Aorta (tissue), 5 donors: ENCODE measurements around the gene DDTL. TPM values are rescaled to one million over a fixed set of nuclear protein-coding genes. Genes with fewer than 3 reads are reported as not detected.
"Not testable (repeated sequence)": the region's sequence is repeated elsewhere in the genome, so short reads cannot be mapped to it uniquely, and the experiment has no call there.

Experiments used
- ATAC-seq: fragments of 200-7000 bp; cut with Tn5 transposase; one replicate; pipeline ENCODE4 v1.9.1; 2022; ENCODE audit warnings: moderate library complexity; ENCODE audit not compliant: low FRiP score
- DNase-seq, 2 donors: peaks; one replicate each; pipeline ENCODE4 v3.0.0-alpha.2; 2020
- H3K27ac ChIP-seq, 2 donors: one replicate each; pipeline ENCODE4 v1.5.1; 2013; ENCODE audit warnings: low read length in 2 of 2, mild to moderate bottlenecking in 2 of 2, moderate library complexity in 2 of 2, control low read depth in 1 of 2, inconsistent platforms in 1 of 2, low read depth in 1 of 2
- H3K27me3 ChIP-seq, 2 donors: one replicate each; pipeline ENCODE4 v1.6.1; 2013; ENCODE audit warnings: control low read depth in 1 of 2, low read length in 1 of 2, mild to moderate bottlenecking in 1 of 2, moderate library complexity in 1 of 2; ENCODE audit not compliant: insufficient read depth in 2 of 2, control insufficient read depth in 1 of 2
- H3K36me3 ChIP-seq, 2 donors: one replicate each; pipeline ENCODE4 v1.6.1; 2013; ENCODE audit warnings: control low read depth in 1 of 2, low read length in 1 of 2, mild to moderate bottlenecking in 1 of 2; ENCODE audit not compliant: insufficient read depth in 2 of 2, control insufficient read depth in 1 of 2
- H3K4me1 ChIP-seq, 2 donors: one replicate each; pipeline ENCODE4 v1.6.1; 2013; ENCODE audit warnings: low read length in 2 of 2, control low read depth in 1 of 2, mild to moderate bottlenecking in 1 of 2, moderate library complexity in 1 of 2; ENCODE audit not compliant: insufficient read depth in 2 of 2, control insufficient read depth in 1 of 2
- H3K4me3 ChIP-seq, 2 donors: one replicate each; pipeline ENCODE4 v1.5.1; 2013; ENCODE audit warnings: low read length in 2 of 2, control low read depth in 1 of 2, mild to moderate bottlenecking in 1 of 2
- H3K9me3 ChIP-seq: one replicate; pipeline ENCODE4 v1.6.1; 2013; ENCODE audit warnings: mild to moderate bottlenecking, low read length; ENCODE audit not compliant: control insufficient read depth
- WGBS, 2 donors: extraction: QIAGEN DNeasy Blood & Tissue Kit; methylation state at CpG; one replicate each; pipeline ENCODE4 v1.1.7; 2013; 5-methylcytosine and 5-hydroxymethylcytosine counted together
- intact Hi-C, 2 donors: fragments of 100-400 bp; cut with DNase I; formaldehyde crosslinking; loops; one replicate each; pipeline versions ENCODE4 v1.14.2 to v1.15.0; 2022
- polyA plus RNA-seq, 2 donors: library from polyadenylated mRNA; stranded (reverse); fragments of 200-250 nt; gene quantifications; one replicate each; pipeline ENCODE4 v1.2.3, GENCODE V29; 2013
- total RNA-seq, 2 donors: library from RNA; stranded (reverse); fragmentation: NEBNext Ultra II Directional; extraction: Animal tissue kit (Norgen Biotek cat#: 25700); gene quantifications; one replicate each; pipeline ENCODE4 v1.2.1, GENCODE V29; 2021
- donor health status: healthy with polysubstance abuse.
- donor health status: Bipolar disorder and iron deficiency.
- donor health status: DM: no; HTN: no; CAD: no.
- donor health status: DM: no; HTN: no; CAD: no.
- donor health status: DM: yes; HTN: yes; CAD: no.

Gene DDTL
- total and polyA plus RNA-seq, 4 donors = 0.31 to 3.6 (median 1.0) TPM

GRCh38 chr22:23989583-23990244, 23.0 kb downstream of the DDTL start:
- H3K36me3 ChIP-seq, H3K4me3 ChIP-seq, intact Hi-C loops, H3K27ac ChIP-seq, H3K9me3 ChIP-seq, ATAC-seq, H3K4me1 ChIP-seq, DNase-seq, H3K27me3 ChIP-seq: not testable (repeated sequence)
- 71 to 100% methylated on average over 1 to 2 of the region's 3 CpGs for WGBS, 2 donors

GRCh38 chr22:23993080-23993479, 26.4 kb downstream of the DDTL start:
- H3K27me3 ChIP-seq, intact Hi-C loops, H3K27ac ChIP-seq, H3K9me3 ChIP-seq, H3K36me3 ChIP-seq, DNase-seq, H3K4me3 ChIP-seq, H3K4me1 ChIP-seq, ATAC-seq: not testable (repeated sequence)
- 75 to 84% methylated on average over 2 of the region's 2 CpGs for WGBS, 2 donors

- H3K27ac ChIP-seq, ATAC-seq, H3K4me3 ChIP-seq, intact Hi-C loops, H3K36me3 ChIP-seq, H3K4me1 ChIP-seq, H3K9me3 ChIP-seq, H3K27me3 ChIP-seq, DNase-seq: not testable (repeated sequence)
- 60 to 72% methylated on average over 4 of the region's 4 CpGs for WGBS, 2 donors
Measured at GRCh38 chr22:23993581-23994177, 27.0 kb downstream of the DDTL start.

GRCh38 chr22:23997092-23997491, 30.4 kb downstream of the DDTL start:
- DNase-seq (no peak), ATAC-seq (no peak)
- no peak overlapping the region for H3K4me3 ChIP-seq
- no peaks in the 10 kb centered on the region for H3K4me1 ChIP-seq
- 90 to 91% methylated on average over 3 of the region's 3 CpGs for WGBS, 2 donors
- intact Hi-C loops = no loop called here
- H3K27ac ChIP-seq = no peak overlapping the region
- H3K36me3 ChIP-seq = no peaks in the 10 kb centered on the region
- no peaks in the 10 kb centered on the region for H3K9me3 ChIP-seq
- H3K27me3 ChIP-seq = no peaks in the 10 kb centered on the region

GRCh38 chr22:23999779-24000178, 33.1 kb downstream of the DDTL start:
- H3K36me3 ChIP-seq, H3K27me3 ChIP-seq, H3K4me1 ChIP-seq, H3K4me3 ChIP-seq, H3K27ac ChIP-seq, ATAC-seq, intact Hi-C loops, H3K9me3 ChIP-seq: not testable (repeated sequence)
- WGBS, 2 donors = 80 to 88% methylated on average over 7 of the region's 7 CpGs
- peak in 1 of 2 donors; percentile 62 for DNase-seq

GRCh38 chr22:24001314-24001713, 34.6 kb downstream of the DDTL start:
- no peaks in the 10 kb centered on the region for H3K27me3 ChIP-seq
- intact Hi-C loops = no loop called here
- no peak overlapping the region for H3K4me3 ChIP-seq
- no peaks in the 10 kb centered on the region for H3K4me1 ChIP-seq
- 87 to 88% methylated on average over 9 of the region's 9 CpGs for WGBS, 2 donors
- H3K36me3 ChIP-seq = no peaks in the 10 kb centered on the region
- H3K27ac ChIP-seq = no peak overlapping the region
- no peaks in the 10 kb centered on the region for H3K9me3 ChIP-seq
- DNase-seq = no peak
- ATAC-seq = no peak

GRCh38 chr22:24002272-24002671, 35.6 kb downstream of the DDTL start:
- no peaks in the 10 kb centered on the region for H3K4me1 ChIP-seq
- intact Hi-C loops = no loop called here
- no peak for ATAC-seq
- DNase-seq = no peak
- no peaks in the 10 kb centered on the region for H3K27me3 ChIP-seq
- WGBS, 2 donors = 87 to 89% methylated on average over 10 of the region's 10 CpGs
- no peaks in the 10 kb centered on the region for H3K36me3 ChIP-seq
- no peak overlapping the region for H3K4me3 ChIP-seq
- H3K27ac ChIP-seq = no peak overlapping the region
- H3K9me3 ChIP-seq = no peaks in the 10 kb centered on the region

- 91 to 92% methylated on average over 5 of the region's 5 CpGs for WGBS, 2 donors
Measured at GRCh38 chr22:24002851-24003250, 36.2 kb downstream of the DDTL start.

GRCh38 chr22:24003887-24004286, 37.2 kb downstream of the DDTL start:
- no peak overlapping the region for H3K27ac ChIP-seq
- H3K4me3 ChIP-seq = no peak overlapping the region
- no peaks in the 10 kb centered on the region for H3K27me3 ChIP-seq
- intact Hi-C loops = no loop called here
- H3K36me3 ChIP-seq = no peaks in the 10 kb centered on the region
- ATAC-seq (no peak), DNase-seq (no peak)
- WGBS, 2 donors = 89 to 91% methylated on average over 9 of the region's 9 CpGs
- H3K4me1 ChIP-seq = no peaks in the 10 kb centered on the region
- H3K9me3 ChIP-seq = no peaks in the 10 kb centered on the region

More at GRCh38 chr22:24002851-24003250, 36.2 kb downstream of the DDTL start:
- H3K4me1 ChIP-seq = no peaks in the 10 kb centered on the region
- intact Hi-C loops = no loop called here
- DNase-seq (no peak), ATAC-seq (no peak)
- H3K27me3 ChIP-seq = no peaks in the 10 kb centered on the region
- H3K27ac ChIP-seq = no peak overlapping the region
- no peaks in the 10 kb centered on the region for H3K36me3 ChIP-seq
- no peak overlapping the region for H3K4me3 ChIP-seq
- no peaks in the 10 kb centered on the region for H3K9me3 ChIP-seq
